ENCODE results near the gene DPP4.

The DPP4 gene

GRCh38 chr2:162061021-162061420 is 13.0 kb downstream of the DPP4 start:
- Mint-ChIP-seq H3K36me3 (ENCODE audit: low read depth) (peaks cover 35% of the 10 kb centered on the region), H3K27ac (no peak overlapping the region), H3K27me3 (ENCODE audit: low read depth) (peaks cover 7% of the 10 kb centered on the region), H3K9me3 (peaks cover 9% of the 10 kb centered on the region), H3K4me1 (no peaks in the 10 kb centered on the region), H3K4me3 (no peak overlapping the region)
- TF ChIP-seq CTCF (IDR thresholded peaks at IDR 0.05; ENCODE audit: unreplicated experiment in 3 of 3), result no peak

- TF ChIP-seq CTCF (IDR thresholded peaks at IDR 0.05; ENCODE audit: unreplicated experiment in 3 of 3), result no peak
- Mint-ChIP-seq H3K4me3 (no peak overlapping the region), H3K9me3 (peaks cover 9% of the 10 kb centered on the region), H3K27me3 (ENCODE audit: low read depth) (peaks cover 7% of the 10 kb centered on the region), H3K36me3 (ENCODE audit: low read depth) (peaks cover 39% of the 10 kb centered on the region), H3K4me1 (no peaks in the 10 kb centered on the region), H3K27ac (peak overlapping the region in 1 of 3 experiments; percentile 69)
Measured at GRCh38 chr2:162060532-162060931, 13.5 kb downstream of the DPP4 start.

DNA sequence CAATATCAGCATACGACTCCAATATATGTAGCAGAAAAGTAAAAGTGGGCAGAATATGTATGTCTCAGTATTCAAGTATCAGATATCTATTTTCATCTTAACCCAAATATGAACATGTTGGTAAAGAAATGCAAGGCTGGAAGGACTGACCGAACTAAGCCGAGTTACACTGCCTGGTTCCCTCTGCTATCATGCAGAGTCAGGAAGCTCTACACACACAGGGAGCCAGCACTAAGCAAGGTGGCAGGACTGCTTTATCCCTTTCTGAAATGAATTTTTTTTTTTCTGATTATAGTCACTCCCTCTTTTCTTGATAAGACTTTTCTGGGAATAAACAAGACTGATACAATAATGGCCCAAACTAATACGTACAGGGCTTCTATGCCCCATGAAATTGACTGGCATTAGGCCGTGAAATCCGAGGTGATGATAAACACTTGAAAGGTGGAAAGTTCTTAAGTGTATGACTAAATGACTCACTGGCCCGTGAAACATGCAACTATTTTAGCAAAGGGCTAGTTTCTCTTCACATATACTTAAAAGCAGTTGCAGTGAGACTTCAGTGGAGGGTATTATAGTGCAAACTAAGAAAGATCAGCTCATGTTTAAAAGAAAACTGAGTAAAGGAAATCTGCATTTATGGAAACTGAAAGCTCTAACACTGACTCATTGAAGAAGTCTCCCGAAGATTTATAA is 14.9 kb downstream of the DPP4 start:
- no peak for TF ChIP-seq CTCF (IDR thresholded peaks at IDR 0.05; ENCODE audit: unreplicated experiment in 3 of 3)
- H3K36me3 Mint-ChIP-seq (ENCODE audit: low read depth), result peaks cover 39% of the 10 kb centered on the region
- H3K4me1 Mint-ChIP-seq, result no peaks in the 10 kb centered on the region
- peak overlapping the region in 2 of 3 experiments; percentile 14 to 80 for H3K27ac Mint-ChIP-seq
- peaks cover 7% of the 10 kb centered on the region for H3K27me3 Mint-ChIP-seq (ENCODE audit: low read depth)
- no peak overlapping the region for H3K4me3 Mint-ChIP-seq
- H3K9me3 Mint-ChIP-seq, result peaks cover 9% of the 10 kb centered on the region

GRCh38 chr2:162057426-162057825 is 16.6 kb downstream of the DPP4 start:
- Mint-ChIP-seq H3K27me3 (ENCODE audit: low read depth) (no peaks in the 10 kb centered on the region), H3K36me3 (ENCODE audit: low read depth) (peaks cover 28% of the 10 kb centered on the region), H3K27ac (no peak overlapping the region), H3K4me1 (no peaks in the 10 kb centered on the region), H3K4me3 (no peak overlapping the region), H3K9me3 (peaks cover 9% of the 10 kb centered on the region)
- no peak for TF ChIP-seq CTCF (IDR thresholded peaks at IDR 0.05; ENCODE audit: unreplicated experiment in 3 of 3)

DNA sequence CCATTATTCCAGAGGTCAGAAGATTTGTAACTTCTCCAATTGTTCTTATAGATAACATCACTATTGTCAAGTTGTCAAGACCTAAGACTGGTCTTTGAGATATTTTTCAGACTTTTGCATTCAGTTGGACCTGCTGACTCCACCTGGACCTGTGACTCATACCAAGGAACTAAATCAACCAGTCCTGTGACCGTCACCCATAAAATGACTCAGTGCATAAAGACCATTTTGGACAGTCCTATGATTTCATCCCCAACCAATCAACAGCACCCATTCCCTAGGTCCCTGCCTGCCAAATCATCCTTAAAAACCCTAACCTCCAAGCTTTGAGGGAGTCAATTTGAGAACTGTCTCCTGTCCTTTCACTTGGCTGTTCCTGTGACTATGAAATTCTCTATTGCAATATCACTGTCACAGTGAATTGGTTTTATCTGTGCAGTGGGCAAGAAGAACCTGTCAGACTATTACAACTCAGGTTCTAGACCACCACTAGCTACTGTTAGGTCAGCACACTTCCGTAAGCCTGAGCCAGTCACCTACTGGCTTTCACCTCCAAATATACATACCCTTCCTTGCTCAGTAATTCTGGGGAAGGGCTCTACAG is 17.1 kb downstream of the DPP4 start:
- no peak overlapping the region for H3K4me3 Mint-ChIP-seq
- H3K9me3 Mint-ChIP-seq, result peaks cover 9% of the 10 kb centered on the region
- peaks cover 28% of the 10 kb centered on the region for H3K36me3 Mint-ChIP-seq (ENCODE audit: low read depth)
- TF ChIP-seq CTCF (IDR thresholded peaks at IDR 0.05; ENCODE audit: unreplicated experiment in 3 of 3), result no peak
- no peaks in the 10 kb centered on the region for H3K4me1 Mint-ChIP-seq
- no peak overlapping the region for H3K27ac Mint-ChIP-seq
- no peaks in the 10 kb centered on the region for H3K27me3 Mint-ChIP-seq (ENCODE audit: low read depth)

DNA sequence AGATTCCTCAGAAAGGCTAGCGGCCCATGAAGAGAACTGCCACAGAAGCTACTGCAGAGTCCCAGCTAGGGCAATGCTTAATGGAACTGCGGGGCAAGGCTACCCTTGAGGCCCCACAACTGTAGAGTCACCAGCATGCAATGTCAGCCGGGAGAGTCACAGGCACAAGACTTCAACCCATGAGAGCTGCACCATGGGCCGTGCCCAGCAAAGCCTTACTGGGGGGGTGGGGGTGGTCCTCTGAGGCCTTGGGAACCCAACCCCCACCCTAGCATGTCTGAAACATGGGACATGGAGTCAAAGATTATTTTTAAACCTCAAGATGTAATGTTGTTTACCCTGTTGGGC is 20.2 kb downstream of the DPP4 start:
- Mint-ChIP-seq H3K36me3 (ENCODE audit: low read depth) (peaks cover 22% of the 10 kb centered on the region), H3K27ac (no peak overlapping the region), H3K9me3 (peaks cover 9% of the 10 kb centered on the region), H3K4me1 (no peaks in the 10 kb centered on the region), H3K4me3 (no peak overlapping the region), H3K27me3 (ENCODE audit: low read depth) (peaks cover 4% of the 10 kb centered on the region)
- TF ChIP-seq CTCF (IDR thresholded peaks at IDR 0.05; ENCODE audit: unreplicated experiment in 3 of 3), result no peak

All from nephron (organoid).